ENCODE data around the gene ZNF771.
"Not testable (repeated sequence)": the region's sequence is repeated elsewhere in the genome, so short reads cannot be mapped to it uniquely, and the experiment has no call there.

The ZNF771 gene

DNA sequence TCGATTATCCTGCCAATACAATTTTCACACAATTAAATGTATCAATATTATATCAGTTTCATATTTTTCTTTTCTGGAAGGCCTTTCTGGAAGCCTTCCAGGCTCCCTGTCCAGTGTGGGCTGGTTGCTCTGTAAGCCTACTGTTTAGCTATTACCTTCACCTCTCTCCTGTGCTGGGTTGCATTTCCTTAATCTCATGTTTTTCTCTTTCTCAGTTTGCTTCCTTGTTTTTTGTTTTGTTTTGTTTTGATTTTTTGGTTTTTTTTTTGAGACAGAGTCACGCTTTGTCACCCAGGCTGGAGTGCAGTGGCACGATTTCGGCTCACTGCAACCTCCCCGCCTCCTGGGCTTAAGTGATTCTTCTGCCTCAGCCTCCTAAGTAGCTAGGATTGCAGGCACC is 31.4 kb downstream of the ZNF771 start:
- DNase-seq = no peak

GRCh38 chr16:30439720-30440348 is 32.4 kb downstream of the ZNF771 start:
- DNase-seq = no peak

DNA sequence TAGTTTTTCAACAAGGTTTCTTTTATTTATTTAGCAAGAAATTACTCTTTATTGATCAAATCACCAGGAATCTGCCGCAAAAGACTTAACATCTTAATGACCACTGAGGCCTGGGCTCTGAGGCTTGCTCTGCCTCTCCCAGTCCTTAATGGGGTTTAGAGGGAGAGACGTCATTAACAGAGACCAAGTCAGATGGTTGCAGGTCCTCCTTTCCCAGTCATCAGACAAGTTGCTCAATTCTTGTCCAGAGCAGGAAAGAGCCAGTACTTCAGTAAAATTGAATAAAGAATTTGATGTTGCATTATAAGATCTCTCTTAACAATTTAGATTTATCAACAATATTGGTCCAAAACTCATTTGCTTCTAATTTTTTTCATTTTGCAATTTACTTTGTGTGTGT is 36.2 kb downstream of the ZNF771 start:
- DNase-seq = no peak

- no peak for DNase-seq
These were observed 37.1 kb downstream of the ZNF771 start for GRCh38 chr16:30444231-30445148.

DNA sequence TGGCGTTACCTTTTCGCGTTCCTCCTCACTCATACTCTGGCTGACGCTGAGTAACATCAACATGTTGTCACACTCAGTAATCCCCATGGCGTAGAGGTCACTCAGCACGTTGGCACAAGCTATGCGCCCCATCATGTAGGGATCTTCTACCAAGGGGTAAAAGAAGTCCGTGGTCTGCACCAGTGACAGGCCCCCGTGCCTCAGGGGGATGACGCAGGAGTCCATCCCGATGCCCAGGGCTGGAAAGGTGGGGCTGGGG is 37.7 kb downstream of the ZNF771 start:
- no peak for DNase-seq

DNA sequence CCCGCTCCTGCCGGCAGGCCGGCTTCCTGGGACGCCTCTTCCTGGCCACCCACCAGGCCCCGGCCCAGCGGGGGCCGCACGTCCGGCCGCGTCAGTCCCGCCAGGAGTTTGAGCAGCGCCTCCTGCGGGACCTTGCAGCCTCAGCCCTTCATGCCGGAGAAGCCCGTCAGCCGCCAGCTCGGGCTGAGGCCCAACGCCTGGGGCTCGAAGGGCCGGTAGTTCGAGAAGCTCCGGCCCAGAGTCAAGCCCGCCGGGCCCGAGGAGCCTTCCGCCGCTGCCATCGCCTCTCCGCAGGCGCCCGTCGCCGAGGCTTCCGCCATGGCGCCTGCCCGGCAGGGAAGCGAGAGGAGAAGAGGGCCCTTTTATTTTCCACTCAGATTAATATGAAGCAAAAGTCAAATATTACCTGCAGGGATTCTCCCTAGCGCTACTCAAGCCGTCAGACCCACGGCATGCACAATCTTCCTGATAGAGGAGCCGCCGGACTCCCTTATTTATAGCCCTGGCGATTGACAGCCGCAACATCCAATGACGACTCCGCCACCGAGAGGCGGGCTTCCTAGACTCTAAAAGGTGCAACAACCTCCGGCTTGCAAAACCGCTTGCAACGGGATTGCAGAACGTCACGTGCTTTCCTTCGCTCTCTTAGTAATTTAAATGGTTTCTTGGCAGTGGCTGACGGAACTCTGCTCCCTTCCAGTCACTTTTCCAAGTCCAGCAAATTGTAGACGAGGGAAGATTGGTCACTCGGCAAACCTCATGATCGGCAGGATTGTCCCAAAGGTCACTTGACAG is 38.2 kb downstream of the ZNF771 start, which contains the start of gene SEPHS2:
Gene SEPHS2, minus strand, starts transcription at position 467 of the 795 bp plus-strand sequence. Its CDS starts 147 bp downstream, at position 320.
- DNase-seq = peak; percentile 97

DNA sequence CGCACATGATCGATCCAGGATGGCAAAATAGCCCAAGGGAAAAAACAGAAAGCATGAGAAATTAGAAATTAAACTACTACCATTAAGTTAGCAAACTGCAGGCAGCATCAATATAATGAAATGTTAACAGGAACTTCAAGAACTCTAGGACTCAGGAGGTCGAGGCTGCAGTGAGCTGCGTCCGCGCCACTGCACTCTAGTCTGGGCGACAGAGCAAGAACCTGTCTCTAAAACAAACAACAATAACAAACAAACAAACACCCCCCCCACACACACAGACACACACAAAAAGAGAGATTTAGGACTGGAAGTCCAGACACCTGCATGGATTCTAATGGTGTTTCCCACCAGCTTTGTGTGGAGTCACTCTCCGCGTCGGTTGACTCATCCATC is 38.8 kb downstream of the ZNF771 start:
- no peak for DNase-seq

DNA sequence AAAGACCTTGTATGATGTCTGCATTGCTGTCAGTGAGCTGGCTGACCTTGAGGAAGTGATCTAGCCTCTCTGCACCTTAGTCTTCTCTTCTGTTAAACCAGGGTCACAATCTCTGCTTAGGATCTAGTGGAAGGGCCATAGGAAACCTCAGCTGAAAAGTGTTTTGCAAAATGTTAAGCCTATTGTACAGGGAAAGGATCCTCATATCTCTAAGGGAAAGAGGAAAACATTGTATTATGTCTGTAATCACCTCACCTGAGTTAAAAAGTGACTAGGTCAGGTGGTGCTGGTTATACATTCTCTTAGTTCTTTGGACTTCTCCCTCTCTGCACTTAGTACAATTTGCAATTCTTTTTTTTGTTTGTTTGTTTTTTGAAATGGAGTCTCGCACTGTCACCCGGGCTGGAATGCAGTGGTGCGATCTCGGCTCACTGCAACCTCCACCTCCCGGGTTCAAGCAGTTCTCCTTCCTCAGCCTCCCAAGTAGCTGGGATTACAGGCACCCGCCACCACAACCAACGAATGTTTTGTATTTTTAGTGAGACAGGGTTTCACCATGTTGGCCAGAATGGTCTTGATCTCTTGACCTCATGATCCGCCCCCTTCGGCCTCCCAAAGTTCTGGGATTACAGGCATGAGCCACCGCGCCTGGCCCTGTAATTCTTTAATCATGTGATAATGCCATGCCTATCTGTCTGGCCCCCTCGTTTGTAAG is 40.3 kb downstream of the ZNF771 start:
- DNase-seq = no peak

DNA sequence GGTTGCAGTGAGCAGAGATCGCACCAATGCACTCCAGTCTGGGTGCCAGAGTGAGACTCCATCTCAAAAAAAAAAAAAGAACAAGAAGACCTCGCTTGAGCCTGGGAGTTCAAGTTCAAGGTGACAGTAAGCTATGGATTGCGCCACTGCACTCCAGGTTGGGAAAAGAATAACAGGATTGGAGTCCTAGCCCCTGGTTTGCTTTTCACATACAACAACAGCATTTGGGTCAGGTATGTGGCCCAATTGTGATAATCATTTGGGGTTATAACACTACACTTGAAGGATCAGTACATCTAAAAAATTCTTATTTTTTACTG is 41.7 kb downstream of the ZNF771 start:
- no peak for DNase-seq

DNA sequence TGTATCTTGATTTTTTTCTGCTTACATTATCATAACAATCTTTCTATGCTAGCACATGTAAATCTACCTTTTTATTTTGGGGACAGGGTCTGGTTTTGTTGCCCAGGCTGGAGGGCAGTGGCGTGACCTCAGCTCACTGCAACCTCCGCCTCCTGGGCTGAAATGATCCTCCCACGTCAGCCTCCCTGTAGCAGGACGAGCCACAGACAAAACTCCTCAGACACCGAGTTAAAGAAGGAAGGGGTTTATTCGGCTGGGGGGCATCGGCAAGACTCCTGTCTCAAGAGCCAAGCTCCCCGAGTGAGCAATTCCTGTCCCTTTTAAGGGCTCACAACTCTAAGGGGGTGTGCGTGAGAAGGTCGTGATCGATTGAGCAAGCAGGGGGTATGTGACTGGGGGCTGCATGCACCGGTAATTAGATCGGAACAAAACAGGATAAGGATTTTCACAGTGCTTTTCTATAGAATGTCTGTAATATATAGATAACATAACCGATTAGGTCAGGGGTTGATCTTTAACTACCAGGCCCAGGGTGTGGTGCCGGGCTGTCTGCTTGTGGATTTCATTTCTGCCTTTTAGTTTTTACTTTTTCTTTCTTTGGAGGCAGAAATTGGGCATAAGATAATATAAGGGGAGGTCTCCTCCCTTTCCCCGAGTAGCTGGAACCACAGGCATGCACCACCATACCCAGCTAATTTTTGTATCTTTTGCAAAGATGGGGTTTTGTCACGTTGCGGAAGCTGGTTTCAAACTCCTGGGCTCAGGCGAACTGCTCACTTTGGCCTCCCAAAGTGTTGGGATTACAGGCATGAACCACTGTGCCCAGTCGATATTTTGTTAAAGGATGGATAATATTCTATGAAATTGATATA is 45.5 kb downstream of the ZNF771 start:
- not testable (repeated sequence) for DNase-seq

DNA sequence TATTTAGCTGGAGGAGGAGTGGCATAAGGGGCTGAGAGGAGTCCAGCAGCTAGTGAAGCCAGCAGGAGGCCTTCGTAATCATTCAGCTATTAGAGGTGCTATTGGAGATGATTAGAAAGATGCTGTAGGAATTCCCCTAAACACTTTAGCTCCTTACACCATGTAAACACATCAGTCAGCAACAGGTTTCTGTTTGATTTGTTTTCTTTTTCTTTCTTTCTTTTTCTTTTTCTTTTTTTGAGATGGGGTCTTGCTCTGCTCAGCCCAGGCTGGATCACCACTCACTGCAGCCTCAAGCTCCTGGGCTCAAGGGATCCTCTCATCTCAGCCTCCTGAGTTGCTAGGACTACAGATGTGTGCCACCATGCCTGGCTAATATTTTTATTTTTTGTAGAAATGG is 48.9 kb downstream of the ZNF771 start:
- no peak for DNase-seq

GRCh38 chr16:30457256-30457655 is 49.9 kb downstream of the ZNF771 start:
- no peak for DNase-seq

DNA sequence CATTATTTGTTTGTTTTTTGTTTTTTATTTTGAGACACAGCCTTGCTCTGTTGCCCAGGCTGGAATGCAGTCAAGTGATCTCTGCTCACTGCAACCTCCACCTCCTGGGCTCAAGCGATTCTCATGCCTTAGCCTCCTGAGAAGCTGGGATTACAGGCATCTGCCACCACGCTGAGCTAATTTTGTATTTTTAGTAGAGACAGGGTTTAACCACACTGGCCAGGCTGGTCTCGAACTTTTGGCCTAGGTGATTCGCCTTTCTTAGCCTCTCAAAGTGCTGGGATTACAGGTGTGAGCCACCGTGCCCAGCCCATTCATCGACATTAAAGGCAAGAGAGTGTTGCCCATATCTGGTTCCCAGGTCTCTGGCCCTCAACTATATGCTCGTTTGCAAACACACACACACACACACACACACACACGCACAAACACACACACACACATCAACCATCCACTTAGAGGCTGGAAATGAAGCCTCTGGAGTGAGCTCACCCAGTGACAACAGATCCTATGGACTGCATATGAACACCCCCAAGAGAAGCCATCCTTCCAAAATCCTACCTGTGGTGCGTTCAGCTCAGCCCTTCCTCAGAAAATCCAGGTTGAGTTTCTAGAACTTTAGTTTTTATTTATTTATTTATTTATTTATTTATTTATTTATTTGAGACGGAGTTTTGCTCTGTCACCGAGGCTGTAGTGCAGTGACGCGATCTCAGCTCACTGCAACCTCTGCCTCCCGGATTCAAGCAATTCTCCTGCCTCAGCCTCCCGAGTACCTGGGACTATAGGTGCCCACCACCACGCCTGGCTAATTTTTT is 50.5 kb downstream of the ZNF771 start:
- DNase-seq = no peak

DNA sequence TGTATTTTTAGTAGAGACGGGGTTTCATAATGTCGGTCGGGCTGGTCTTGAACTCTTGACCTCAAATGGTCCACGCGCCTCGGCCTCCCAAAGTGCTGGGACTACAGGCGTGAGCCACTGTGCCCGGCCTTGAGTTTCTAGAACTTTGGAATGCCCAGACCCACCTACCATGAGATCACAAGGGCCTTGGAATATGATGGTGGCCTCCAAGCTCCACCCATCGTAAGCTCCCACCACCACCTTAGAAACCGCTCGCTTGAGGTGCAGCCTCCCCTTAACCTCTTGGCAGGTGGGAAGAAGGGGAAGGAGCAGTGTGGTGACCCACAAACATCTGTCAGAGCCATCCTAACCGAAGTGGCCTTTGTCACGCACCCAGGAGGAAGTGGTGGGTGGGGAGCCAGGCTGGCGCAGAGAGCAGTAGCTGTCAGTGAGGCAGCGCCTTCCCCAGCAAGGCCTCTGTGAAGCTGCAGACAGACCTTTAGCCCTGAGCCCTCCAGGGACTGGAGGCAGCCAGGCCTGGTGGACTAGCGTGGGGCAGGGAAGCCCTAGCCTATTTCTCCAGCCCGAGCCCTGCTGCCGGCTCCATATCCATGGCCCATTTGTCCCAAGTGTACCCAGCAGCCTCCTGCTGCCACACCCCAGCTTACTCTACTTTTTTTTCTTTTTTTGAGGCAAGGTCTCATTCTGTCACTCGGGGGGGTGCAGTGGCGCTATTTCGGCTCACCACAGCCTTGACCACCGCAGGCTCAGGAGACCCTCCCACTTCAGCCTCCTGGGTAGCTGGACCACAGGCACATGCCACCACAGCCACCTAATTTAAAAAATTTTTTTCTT is 51.4 kb downstream of the ZNF771 start:
- peak; percentile 91 for DNase-seq

- no peak for DNase-seq
These were observed 52.0 kb downstream of the ZNF771 start for GRCh38 chr16:30459456-30459855.

DNA sequence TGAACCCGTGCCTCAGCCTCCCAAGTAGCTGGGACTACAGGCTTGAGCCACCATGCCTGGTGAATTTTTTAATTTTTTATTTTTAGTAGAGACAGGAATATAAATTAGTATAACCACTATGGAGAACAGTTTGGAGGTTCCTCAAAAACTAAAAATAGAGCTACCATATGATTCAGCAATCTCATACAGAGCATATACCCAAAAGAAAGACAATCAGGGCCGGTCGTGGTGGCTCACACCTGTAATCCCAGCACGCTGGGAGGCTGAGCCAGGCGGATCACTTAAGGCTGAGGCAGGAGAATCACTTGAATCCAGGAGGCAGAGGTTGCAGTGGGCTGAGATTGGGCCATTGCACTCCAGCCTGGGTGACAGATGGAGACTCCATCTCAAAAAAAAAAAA is 54.0 kb downstream of the ZNF771 start:
- DNase-seq = not testable (repeated sequence)

DNA sequence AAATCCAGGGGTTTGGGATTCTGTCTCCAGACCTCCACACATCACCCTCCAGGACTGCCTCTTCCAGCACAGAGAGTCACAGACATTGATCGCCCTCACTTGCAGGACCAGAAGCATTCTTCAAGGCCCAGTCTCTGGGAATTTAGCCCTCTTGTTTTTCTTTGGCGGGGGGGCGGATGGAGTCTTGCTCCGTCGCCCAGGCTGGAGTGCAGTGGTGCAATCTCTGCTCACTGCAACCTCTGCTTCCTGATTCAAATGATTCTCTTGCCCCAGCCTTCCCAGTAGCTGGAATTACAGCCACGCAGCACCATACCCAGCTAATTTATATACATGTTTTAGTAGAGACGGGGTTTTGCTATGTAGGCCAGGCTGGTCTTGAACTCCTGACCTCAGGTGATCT is 56.7 kb downstream of the ZNF771 start:
- DNase-seq = no peak
